ENCODE measurements around the gene CADPS2.
"Not testable (repeated sequence)": the region's sequence is repeated elsewhere in the genome, so short reads cannot be mapped to it uniquely, and the experiment has no call there.

The CADPS2 gene

DNA sequence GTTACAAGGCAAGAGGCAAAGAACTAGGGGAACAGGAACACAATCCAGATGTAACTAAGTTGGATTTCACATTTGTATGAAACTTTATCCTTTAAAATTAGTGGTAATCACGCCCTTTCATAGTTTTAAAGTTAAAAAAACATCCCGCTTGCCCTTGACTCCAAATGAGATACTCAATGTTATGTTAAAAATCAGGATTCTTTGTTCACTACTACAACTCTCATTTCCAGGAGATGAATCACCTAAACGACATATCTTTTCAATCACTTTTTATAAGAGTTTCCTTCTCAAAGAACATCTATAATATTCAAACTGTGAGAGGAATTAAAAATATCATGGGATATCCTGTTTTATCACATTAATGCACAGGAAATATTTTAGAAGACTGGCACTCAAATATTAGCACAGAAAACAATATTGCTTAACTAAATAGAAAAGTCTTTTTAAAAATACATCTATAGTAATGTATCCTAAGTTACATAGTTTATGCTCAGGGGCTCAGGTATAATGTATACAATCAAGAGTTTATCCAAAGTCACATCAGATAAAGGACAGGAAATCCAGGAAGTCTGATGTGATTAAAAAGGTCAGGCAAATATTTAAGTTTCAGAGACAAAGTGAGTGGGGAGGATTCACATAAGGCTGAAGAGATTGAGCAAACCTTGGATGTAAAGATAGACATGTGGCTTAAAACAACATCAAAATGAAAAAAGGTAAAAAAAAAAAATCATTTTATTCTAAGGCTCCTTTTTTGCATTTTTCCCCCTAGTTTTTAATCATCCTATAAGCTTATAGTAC is 41.9 kb downstream of the CADPS2 start:
- H3K4me3 ChIP-seq (ENCODE audit: low read length), result no peak overlapping the region
- no peak for DNase-seq (ENCODE audit: low read depth)
- TF ChIP-seq, protein P1, sequence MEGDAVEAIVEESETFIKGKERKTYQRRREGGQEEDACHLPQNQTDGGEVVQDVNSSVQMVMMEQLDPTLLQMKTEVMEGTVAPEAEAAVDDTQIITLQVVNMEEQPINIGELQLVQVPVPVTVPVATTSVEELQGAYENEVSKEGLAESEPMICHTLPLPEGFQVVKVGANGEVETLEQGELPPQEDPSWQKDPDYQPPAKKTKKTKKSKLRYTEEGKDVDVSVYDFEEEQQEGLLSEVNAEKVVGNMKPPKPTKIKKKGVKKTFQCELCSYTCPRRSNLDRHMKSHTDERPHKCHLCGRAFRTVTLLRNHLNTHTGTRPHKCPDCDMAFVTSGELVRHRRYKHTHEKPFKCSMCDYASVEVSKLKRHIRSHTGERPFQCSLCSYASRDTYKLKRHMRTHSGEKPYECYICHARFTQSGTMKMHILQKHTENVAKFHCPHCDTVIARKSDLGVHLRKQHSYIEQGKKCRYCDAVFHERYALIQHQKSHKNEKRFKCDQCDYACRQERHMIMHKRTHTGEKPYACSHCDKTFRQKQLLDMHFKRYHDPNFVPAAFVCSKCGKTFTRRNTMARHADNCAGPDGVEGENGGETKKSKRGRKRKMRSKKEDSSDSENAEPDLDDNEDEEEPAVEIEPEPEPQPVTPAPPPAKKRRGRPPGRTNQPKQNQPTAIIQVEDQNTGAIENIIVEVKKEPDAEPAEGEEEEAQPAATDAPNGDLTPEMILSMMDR (IDR thresholded peaks at IDR 0.05; ENCODE audit: insufficient read depth, low read depth, low read length, missing control alignments), result no peak

DNA sequence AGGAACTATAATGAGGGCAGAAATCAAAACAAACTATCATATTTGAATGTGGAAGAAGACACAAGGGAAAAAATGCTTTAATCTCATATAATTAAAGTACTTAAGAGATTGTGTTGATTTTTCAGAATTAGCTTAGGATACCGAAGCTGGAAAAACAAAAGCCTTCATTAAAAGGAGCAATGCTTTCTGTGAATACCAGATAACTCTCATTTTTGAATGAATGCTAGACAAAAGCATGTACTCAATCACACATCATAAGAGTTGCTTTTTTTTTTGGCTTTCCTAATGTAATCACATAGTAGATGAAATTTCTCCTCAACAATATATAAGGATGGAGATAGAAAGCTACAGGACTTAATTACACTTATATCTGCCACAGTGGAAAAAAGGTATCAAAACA is 43.3 kb downstream of the CADPS2 start:
- DNase-seq (ENCODE audit: low read depth), result no peak

DNA sequence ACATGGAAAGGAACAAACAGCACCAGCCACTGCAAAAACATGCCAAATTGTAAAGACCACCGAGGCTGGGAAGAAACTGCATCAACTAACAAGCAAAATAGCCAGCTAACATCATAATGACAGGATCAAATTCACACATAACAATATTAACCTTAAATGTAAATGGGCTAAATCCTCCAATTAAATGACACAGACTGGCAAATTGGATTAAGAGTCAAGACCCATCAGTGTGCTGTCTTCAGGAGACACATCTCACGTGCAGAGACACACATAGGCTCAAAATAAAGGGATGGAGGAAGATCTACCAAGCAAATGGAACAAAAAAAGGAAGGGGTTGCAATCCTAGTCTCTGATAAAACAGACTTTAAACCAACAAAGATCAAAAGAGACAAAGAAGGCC is 50.0 kb downstream of the CADPS2 start:
- not testable (repeated sequence) for H3K4me3 ChIP-seq (ENCODE audit: low read length); DNase-seq (ENCODE audit: low read depth)

More for the DNA sequence above, 43.3 kb downstream of the CADPS2 start:
- H3K4me3 ChIP-seq (ENCODE audit: low read length), result no peak overlapping the region
- TF ChIP-seq, protein P1 (IDR thresholded peaks at IDR 0.05; ENCODE audit: insufficient read depth, low read depth, low read length, missing control alignments), result no peak

DNA sequence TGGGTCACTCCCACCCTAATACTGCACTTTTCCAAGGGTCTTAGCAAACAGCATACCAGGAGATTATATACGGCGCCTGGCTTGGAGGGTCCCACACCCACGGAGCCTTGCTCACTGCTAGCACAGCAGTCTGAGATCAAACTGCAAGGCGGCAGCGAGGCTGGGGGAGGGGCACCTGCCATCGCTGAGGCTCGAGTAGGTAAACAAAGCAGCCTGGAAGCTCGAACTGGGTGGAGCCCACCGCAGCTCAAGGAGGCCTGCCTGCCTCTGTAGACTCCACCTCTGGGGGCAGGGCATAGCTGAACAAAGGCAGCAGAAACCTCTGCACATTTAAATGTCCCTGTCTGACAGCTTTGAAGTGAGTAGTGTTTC is 51.7 kb downstream of the CADPS2 start:
- DNase-seq (ENCODE audit: low read depth); H3K4me3 ChIP-seq (ENCODE audit: low read length): not testable (repeated sequence)

DNA sequence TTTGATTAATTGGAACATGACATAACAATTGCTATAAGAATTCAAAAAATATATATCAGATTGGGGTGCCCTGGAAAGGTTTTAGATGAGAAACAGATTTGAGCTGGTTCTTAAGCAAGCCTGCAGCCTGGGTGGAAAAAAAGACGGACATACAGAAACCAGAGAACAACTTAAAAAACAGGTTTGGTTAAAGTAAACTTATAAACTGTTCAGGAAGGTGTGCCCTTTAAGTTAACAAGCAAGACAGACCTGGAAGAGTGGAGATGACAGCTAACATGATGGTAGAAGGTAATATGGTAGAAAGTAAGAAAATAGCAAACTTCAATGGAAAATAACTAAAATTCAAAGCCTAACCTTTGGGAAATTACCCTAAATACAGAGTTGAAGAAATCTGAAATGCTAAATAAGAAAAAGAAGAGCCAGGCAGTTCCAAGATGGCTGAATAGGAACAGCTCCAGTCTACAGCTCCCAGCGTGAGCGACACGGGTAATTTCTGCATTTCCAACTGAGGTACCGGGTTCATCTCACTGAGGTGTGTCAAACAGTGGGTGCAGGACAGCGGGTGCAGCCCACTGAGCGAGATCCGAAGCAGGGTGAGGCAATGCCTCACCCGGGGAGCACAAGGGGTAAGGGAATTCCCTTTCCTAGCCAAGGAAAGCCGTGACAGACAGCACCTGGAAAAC is 52.2 kb downstream of the CADPS2 start:
- DNase-seq (ENCODE audit: low read depth), result no peak
- H3K4me3 ChIP-seq (ENCODE audit: low read length), result no peak overlapping the region
- TF ChIP-seq, protein P1 (IDR thresholded peaks at IDR 0.05; ENCODE audit: insufficient read depth, low read depth, low read length, missing control alignments), result no peak

DNA sequence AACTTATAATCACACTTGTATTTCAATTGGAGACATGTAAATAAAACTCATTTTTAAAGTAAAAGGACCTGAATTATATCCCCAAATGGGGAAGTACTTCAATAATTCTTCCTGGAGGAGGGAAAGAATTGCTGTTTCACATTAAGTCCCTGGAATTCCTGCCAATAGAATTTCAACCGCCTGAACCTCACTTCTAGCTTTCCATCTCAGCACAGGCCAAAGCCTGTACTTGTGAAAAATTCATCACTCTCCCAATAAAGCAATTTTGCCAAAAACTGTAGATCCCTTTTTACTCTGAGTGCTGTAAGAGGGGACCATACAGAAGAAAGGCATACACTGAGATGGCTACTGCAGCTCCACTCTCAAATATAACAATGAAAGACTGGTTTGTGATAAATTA is 54.8 kb downstream of the CADPS2 start:
- DNase-seq (ENCODE audit: low read depth), result no peak
- H3K4me3 ChIP-seq (ENCODE audit: low read length), result no peak overlapping the region
- TF ChIP-seq, protein P1 (IDR thresholded peaks at IDR 0.05; ENCODE audit: insufficient read depth, low read depth, low read length, missing control alignments), result no peak

DNA sequence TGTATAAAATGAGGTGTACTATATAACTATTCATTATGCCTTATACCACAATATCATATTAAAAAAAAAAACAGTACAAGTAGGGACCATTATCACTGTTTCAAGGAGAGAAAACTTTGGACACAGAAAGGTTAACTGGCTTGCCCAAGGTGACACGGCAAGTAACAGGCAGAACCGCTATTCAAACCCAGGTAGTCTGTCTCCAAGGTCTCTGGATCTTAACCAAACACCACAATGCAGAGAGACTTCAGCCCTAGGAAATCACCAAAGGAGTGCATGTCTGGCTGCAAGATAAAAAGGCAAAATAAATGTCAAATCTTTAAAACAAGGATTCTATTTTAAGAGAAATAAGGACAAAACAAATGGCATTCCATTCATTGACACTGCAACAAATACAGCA is 56.3 kb downstream of the CADPS2 start:
- DNase-seq (ENCODE audit: low read depth), result no peak
- no peak overlapping the region for H3K4me3 ChIP-seq (ENCODE audit: low read length)
- TF ChIP-seq, protein P1 (IDR thresholded peaks at IDR 0.05; ENCODE audit: insufficient read depth, low read depth, low read length, missing control alignments), result no peak

DNA sequence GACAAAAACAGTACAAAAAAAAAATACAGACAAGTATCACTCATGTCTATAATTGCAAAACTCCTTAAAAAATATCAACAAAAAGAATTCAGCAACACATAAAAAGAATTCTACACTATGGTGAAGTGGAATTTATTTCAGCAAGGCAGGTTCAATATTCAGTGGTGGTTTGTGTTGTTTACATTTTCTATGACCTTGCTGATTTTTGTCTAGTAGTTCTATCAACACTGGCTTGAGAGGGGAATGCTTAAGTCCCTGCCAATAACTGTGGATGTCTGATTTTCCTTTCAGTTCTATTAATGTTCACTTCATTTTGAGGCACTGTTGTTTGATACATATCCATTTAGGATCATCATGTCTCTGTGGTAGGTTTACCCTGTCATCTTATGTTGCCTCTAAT is 58.5 kb downstream of the CADPS2 start:
- no peak overlapping the region for H3K4me3 ChIP-seq (ENCODE audit: low read length)
- TF ChIP-seq, protein P1 (IDR thresholded peaks at IDR 0.05; ENCODE audit: insufficient read depth, low read depth, low read length, missing control alignments), result no peak
- DNase-seq (ENCODE audit: low read depth), result no peak

All from epithelial cell of esophagus (primary cell).